Adipocyte (in vitro differentiated cells): ENCODE data around the gene C5orf58.

ENCODE experiments used
- DNase-seq: peaks from one replicate; pipeline ENCODE4 v3.0.0-alpha.2; 2015; ENCODE audit warnings: low read depth
- H3K27me3 ChIP-seq: replicated peaks from 2 replicates; pipeline ENCODE4 v1.7.0; 2013; ENCODE audit warnings: mild to moderate bottlenecking, low read length, moderate library complexity; ENCODE audit not compliant: control insufficient read depth, insufficient read depth
- H3K36me3 ChIP-seq: 2 replicates; pipeline ENCODE4 v1.7.0; 2013; ENCODE audit warnings: low read length, mild to moderate bottlenecking, moderate library complexity; ENCODE audit not compliant: control insufficient read depth, insufficient read depth, severe bottlenecking
- H3K4me1 ChIP-seq: 2 replicates; pipeline ENCODE4 v1.7.0; 2013; ENCODE audit warnings: mild to moderate bottlenecking, low read length, moderate library complexity; ENCODE audit not compliant: control insufficient read depth, insufficient read depth
- H3K4me3 ChIP-seq: 2 replicates; pipeline ENCODE4 v1.7.0; 2013; ENCODE audit warnings: mild to moderate bottlenecking, low read length, moderate library complexity
- H3K9ac ChIP-seq: 2 replicates; pipeline ENCODE4 v1.7.0; 2013; ENCODE audit warnings: mild to moderate bottlenecking, low read length, moderate library complexity
- H3K9me3 ChIP-seq: 2 replicates; pipeline ENCODE4 v1.7.0; 2013; ENCODE audit warnings: mild to moderate bottlenecking, low read length, moderate library complexity; ENCODE audit not compliant: control insufficient read depth

The C5orf58 gene, protein sequence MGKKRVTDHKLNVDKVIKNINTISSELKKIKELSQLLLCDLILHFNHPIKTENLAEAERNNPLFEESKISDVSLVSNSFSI

DNA sequence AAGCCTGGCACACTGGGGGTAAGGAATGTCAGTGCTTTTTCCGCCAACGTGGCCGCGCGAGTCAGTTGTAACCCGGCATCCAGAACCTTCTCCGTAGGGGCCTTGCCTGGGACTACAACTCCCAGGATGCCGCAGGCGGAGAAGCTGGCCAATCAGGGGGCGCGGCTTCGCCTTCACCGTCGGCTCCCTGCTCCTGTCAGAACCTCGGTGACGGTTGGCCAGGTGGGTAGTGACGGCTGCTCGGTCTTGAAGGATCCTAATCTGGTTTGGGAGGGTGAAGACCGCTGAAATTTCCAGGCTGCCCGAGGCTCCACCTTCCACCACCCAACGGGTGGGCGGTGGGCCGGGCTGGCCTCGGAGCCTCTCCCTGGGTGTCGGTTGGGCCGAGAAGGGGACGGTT, at the start of gene C5orf58:
C5orf58 (plus strand) TSS at position 200 of the 400 bp plus-strand sequence. CDS start 1,992 bp downstream, outside the sequence.
- no peaks in the 10 kb centered on the region for H3K9me3 ChIP-seq
- no peak within 1 kb of the TSS for H3K4me3 ChIP-seq
- H3K36me3 ChIP-seq = no peaks in the 10 kb centered on the region
- no peak for DNase-seq
- peaks cover 7% of the 10 kb centered on the region for H3K27me3 ChIP-seq
- H3K4me1 ChIP-seq = peaks cover 6% of the 10 kb centered on the region
- H3K9ac ChIP-seq = no peak within 1 kb of the TSS

DNA sequence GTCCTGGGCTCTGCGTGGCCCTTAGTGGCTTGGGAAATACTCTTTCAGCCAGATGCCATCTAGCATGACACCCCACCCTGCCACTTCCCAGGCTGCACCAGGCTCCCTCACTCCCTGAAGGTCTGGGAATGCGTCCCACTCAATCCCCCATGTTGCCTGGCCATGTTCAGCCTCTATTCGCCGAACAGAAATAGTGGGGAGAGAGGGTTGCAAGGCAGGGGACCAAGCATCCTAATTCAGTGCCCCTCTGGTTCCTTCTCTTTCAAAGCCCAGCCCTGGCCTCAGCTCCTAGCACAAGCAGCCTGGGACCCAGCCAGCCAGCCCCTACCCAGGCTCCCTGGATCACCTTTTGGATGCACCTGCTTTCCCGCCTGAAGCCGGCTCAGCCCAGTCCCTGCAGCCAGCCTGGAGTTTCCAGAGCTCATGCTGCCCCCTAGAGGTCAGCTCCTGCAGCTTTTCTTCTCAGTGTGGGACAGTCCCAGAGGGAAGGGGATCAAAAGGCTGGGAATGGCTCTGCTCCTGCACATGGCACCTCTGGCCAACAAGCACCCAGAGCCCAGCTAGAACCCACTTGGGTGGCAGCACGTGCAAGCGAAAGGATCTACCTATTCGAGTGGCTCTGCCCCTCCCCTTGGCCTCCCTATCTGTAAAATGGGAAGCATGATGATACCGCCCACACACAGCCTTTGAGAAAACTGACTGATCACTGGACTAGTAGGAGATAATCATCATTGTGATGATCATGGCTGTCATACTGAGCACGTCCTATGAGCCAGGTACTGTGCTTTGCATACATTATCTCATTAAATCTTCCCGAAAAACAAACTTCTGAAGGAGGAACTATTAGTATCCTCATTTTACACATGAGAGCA, 48.7 kb upstream of the C5orf58 start:
- Histone ChIP-seq H3K36me3 (no peaks in the 10 kb centered on the region), H3K4me1 (no peaks in the 10 kb centered on the region), H3K4me3 (no peak overlapping the region), H3K9ac (no peak overlapping the region), H3K27me3 (peaks cover 48% of the 10 kb centered on the region), H3K9me3 (no peaks in the 10 kb centered on the region)
- DNase-seq = peak; percentile 85

DNA sequence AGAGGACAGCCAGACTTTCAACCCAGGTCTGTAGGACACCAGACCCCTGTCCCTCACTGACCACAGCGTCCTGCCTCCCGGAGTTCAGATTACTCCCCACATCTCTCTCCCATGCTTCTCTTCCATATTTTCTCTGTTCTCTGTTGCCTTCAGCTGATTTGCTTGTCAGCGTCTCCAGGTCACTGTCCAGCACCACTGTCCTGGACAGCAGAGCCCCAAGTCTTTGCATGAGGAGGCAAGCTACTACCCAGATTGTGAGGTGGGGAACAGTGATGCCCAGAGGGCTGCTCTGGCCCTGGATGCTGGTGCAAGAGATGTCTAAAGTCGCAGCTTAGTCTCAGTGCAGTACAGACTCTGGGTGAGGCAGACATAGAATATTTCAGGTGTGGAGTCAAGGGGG, 48.0 kb upstream of the C5orf58 start:
- Histone ChIP-seq H3K36me3 (no peaks in the 10 kb centered on the region), H3K27me3 (peaks cover 55% of the 10 kb centered on the region), H3K9ac (no peak overlapping the region), H3K4me1 (no peaks in the 10 kb centered on the region), H3K9me3 (no peaks in the 10 kb centered on the region), H3K4me3 (no peak overlapping the region)
- DNase-seq = no peak

DNA sequence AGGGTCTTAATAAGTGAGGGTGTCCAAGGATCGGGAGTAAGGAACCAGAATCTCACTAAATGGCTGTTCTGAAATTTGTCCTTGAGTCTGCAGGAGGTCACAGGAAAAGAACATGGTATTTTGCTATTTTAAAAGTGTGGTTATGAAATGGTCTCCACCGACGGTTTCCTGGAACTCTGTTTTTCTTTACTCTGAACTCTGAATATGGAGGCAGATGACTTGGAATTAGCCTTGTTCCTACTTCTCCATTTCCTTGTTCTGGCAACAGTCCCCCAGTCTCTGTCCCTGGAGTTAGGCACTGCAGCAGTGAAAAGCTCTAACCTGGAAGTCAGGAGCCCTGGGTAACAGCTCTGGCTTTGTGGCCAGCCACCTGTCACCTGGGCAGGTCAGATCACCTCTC, 46.6 kb upstream of the C5orf58 start:
- Histone ChIP-seq H3K4me1 (no peaks in the 10 kb centered on the region), H3K27me3 (peaks cover 54% of the 10 kb centered on the region), H3K9me3 (no peaks in the 10 kb centered on the region), H3K4me3 (no peak overlapping the region), H3K36me3 (no peaks in the 10 kb centered on the region), H3K9ac (no peak overlapping the region)
- DNase-seq = no peak

DNA sequence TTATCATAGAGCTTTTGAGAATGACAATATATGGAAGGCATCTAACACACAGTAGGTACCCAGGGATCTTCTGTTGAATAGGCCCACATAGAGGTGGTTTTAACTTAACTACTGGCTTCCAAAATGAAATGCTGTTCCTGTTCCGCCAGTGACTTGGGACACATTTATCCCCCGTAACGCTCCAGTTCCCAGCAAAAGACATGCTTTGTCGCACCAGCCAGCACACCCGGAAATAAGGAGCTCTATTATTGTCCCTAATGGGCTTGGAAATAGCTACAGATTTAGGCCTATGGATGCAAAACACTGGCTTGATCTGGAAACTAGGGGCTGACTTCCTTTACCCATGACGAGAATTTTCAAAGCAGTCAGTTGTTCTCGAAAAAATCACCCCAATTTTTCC, 45.9 kb upstream of the C5orf58 start:
- Histone ChIP-seq H3K9me3 (no peaks in the 10 kb centered on the region), H3K9ac (no peak overlapping the region), H3K4me3 (no peak overlapping the region), H3K36me3 (no peaks in the 10 kb centered on the region), H3K4me1 (no peaks in the 10 kb centered on the region), H3K27me3 (peaks cover 49% of the 10 kb centered on the region)
- DNase-seq = no peak

DNA sequence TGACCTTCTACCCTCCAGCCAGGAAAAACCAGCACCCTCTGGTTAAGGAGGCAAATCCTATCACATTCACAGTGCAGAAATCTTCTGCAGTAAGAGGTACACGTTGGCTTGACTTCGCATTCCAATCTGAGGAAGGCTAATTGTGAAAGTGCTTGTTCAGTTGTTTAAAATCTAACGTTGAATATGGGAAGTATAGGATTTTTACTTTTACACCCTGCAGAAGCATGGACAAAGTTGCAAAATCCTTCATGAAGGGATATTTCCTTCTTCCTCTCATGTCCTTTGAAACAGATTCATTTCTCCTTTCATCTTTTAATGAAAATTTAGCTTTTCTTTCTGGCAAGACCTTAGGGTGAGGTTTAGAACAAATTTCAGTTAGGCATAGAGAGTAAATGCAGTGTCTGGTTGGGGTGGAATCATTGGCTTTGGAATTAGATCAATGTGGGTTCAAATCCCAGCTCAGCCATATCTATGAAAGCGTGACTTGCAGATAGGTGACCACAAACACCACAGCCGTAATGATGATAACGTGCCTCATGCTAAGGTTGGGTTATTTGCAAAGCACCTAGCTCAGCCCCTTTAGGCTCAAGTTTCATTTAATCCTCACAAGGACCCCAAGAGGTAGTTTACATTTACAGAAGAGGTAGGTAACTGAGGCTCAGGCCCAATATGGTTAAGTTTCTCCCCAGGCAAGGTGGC, 42.2 kb upstream of the C5orf58 start:
- DNase-seq = no peak
- H3K9ac ChIP-seq = no peak overlapping the region
- H3K4me3 ChIP-seq = no peak overlapping the region
- peaks cover 36% of the 10 kb centered on the region for H3K27me3 ChIP-seq
- H3K36me3 ChIP-seq = no peaks in the 10 kb centered on the region
- H3K9me3 ChIP-seq = no peaks in the 10 kb centered on the region
- no peaks in the 10 kb centered on the region for H3K4me1 ChIP-seq

DNA sequence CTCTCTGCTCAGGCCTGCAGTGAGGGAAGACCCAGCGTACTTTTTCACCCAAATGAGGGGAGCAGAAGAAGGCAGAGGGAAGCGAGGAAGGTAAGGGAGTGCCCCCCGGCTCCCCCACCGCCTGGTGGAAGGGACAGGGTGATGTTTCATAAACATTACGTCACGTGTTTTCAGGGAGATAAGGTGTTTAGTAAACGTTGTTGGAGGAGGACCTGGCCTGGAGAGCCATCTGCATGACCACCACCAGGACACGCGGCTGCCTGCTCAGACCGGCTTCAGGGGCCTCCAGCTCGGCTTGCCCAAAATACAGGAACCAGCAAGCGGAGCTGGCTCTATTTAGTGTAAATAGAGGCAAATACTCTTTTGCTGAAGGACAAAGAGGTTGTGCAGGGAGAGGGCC, 40.0 kb upstream of the C5orf58 start:
- no peak for DNase-seq
- no peaks in the 10 kb centered on the region for H3K9me3 ChIP-seq
- H3K36me3 ChIP-seq = no peaks in the 10 kb centered on the region
- H3K27me3 ChIP-seq = peaks cover 34% of the 10 kb centered on the region
- no peak overlapping the region for H3K4me3 ChIP-seq
- H3K9ac ChIP-seq = no peak overlapping the region
- no peaks in the 10 kb centered on the region for H3K4me1 ChIP-seq

DNA sequence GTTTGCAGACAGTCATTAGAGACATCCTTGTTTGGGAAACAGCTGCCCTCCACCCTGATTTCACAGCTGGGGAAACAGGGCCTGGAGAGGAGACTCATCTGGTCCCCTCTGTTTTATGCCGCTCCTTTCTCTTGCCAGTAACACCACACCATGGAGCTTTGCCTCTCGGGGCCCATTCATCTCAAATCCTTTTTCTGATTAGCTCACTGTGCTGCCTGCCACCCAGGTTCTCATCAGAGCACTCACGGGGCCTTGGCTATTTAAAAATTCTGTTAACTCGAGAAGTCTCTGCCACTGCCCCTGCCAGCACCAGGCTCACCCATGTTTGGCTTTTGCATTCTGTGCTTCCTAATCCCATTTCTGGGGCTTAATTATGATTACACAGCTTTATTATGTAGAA, 36.8 kb upstream of the C5orf58 start:
- Histone ChIP-seq H3K27me3 (peaks cover 38% of the 10 kb centered on the region), H3K4me1 (no peaks in the 10 kb centered on the region), H3K36me3 (no peaks in the 10 kb centered on the region), H3K9me3 (no peaks in the 10 kb centered on the region), H3K9ac (no peak overlapping the region), H3K4me3 (no peak overlapping the region)
- DNase-seq = no peak

DNA sequence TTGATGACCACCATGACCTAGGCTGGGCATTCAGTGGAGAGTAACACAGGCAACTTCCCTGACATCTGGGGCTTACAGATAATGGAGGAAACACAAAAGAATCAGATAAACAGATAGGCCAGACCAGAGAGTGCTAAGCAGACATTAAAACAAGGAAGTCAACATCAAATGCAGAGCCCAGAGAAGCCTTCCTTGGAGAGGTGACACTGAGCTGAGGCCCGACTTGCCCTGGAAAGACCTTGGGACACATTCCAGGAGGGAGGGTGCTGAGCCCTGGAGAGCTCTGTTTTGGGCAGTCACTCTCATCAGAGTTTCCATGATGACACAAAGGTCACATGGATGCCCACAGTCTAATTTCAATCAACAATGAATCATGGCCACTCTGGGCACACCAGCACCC, 31.9 kb upstream of the C5orf58 start:
- no peaks in the 10 kb centered on the region for H3K9me3 ChIP-seq
- no peaks in the 10 kb centered on the region for H3K4me1 ChIP-seq
- H3K36me3 ChIP-seq = no peaks in the 10 kb centered on the region
- H3K4me3 ChIP-seq = no peak overlapping the region
- no peak for DNase-seq
- H3K27me3 ChIP-seq = peaks cover 51% of the 10 kb centered on the region
- no peak overlapping the region for H3K9ac ChIP-seq

DNA sequence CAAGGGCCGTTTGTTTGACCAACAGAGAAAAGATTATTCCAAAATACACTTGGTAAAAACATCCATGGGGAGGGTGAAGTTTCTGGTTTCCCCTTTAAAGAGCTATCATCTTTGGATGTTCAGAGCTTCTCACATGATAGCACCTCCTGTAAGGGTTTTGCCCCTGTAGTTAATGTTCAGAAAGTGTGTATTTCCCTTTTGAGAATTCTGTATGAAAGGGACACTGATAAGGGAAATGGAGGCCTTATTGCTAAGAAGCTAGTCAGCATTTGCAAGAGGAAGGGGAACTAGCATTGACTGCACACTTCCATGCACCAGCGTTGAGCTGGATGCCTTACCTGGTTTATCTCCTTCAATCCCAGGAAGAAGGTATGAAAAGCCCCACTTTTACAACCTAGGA, 31.5 kb upstream of the C5orf58 start:
- H3K4me1 ChIP-seq = no peaks in the 10 kb centered on the region
- H3K4me3 ChIP-seq = no peak overlapping the region
- DNase-seq = no peak
- peaks cover 49% of the 10 kb centered on the region for H3K27me3 ChIP-seq
- H3K9me3 ChIP-seq = no peaks in the 10 kb centered on the region
- H3K36me3 ChIP-seq = no peaks in the 10 kb centered on the region
- no peak overlapping the region for H3K9ac ChIP-seq

DNA sequence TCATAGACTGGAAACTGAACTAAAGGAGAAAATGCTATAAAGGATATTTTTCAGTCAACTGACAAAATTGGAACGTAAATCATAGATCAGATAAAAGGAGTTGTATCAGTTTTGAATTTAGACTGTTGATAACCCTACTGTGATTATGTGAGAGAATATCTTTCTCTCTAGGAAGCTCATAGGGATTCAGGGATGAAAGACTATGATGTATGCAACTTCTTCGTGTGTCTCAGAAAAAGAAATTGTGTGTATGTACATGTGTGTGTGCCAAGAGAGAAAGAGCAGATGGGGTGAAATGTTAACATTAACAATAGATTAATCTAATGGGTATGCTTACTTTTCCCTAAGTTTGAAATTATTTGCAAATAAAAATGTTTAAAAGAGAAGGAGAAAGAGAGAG, 30.7 kb upstream of the C5orf58 start:
- Histone ChIP-seq H3K4me1 (no peaks in the 10 kb centered on the region), H3K9ac (no peak overlapping the region), H3K9me3 (no peaks in the 10 kb centered on the region), H3K27me3 (peaks cover 49% of the 10 kb centered on the region), H3K36me3 (no peaks in the 10 kb centered on the region), H3K4me3 (no peak overlapping the region)
- no peak for DNase-seq
